ENCODE results near the gene DRGX. TPM values are rescaled to one million over a fixed set of nuclear protein-coding genes. Genes with fewer than 3 reads are reported as not detected.

The DRGX gene
- total RNA-seq, 1 donor from 2014 or later = not detected

DNA sequence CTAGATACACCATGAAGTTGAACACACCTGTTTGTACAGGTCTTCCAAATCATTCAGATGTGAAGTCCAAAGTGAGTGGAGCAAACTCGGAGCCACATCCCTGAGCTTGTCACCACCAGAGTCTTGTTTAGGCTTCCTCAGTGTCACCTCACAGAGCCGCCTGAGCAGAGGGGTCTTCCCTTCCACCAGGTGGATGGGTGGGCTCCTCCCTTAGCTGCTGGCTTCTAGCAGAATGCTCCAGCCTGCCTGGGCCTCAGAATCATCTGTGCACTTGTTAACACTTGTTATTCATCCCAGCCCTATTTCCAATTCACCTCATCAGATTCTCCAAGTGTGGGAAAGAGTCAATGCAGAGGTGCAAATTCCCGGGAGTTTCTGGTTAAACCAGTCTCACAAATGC lies 64.5 kb downstream of the DRGX start:
- Mint-ChIP-seq H3K9me3 (ENCODE audit: unreplicated experiment) (no peaks in the 10 kb centered on the region), H3K4me1 (ENCODE audit: unreplicated experiment) (no peaks in the 10 kb centered on the region), H3K27me3 (ENCODE audit: unreplicated experiment) (peaks cover 12% of the 10 kb centered on the region), H3K4me3 (ENCODE audit: unreplicated experiment) (no peak overlapping the region), H3K36me3 (ENCODE audit: unreplicated experiment) (no peaks in the 10 kb centered on the region), H3K27ac (ENCODE audit: unreplicated experiment) (no peak overlapping the region)
- TF ChIP-seq, protein P1, sequence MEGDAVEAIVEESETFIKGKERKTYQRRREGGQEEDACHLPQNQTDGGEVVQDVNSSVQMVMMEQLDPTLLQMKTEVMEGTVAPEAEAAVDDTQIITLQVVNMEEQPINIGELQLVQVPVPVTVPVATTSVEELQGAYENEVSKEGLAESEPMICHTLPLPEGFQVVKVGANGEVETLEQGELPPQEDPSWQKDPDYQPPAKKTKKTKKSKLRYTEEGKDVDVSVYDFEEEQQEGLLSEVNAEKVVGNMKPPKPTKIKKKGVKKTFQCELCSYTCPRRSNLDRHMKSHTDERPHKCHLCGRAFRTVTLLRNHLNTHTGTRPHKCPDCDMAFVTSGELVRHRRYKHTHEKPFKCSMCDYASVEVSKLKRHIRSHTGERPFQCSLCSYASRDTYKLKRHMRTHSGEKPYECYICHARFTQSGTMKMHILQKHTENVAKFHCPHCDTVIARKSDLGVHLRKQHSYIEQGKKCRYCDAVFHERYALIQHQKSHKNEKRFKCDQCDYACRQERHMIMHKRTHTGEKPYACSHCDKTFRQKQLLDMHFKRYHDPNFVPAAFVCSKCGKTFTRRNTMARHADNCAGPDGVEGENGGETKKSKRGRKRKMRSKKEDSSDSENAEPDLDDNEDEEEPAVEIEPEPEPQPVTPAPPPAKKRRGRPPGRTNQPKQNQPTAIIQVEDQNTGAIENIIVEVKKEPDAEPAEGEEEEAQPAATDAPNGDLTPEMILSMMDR (IDR thresholded peaks at IDR 0.05) = no peak
- DNase-seq (ENCODE audit: extremely low spot score, unreplicated experiment) = peak; percentile 59

DNA sequence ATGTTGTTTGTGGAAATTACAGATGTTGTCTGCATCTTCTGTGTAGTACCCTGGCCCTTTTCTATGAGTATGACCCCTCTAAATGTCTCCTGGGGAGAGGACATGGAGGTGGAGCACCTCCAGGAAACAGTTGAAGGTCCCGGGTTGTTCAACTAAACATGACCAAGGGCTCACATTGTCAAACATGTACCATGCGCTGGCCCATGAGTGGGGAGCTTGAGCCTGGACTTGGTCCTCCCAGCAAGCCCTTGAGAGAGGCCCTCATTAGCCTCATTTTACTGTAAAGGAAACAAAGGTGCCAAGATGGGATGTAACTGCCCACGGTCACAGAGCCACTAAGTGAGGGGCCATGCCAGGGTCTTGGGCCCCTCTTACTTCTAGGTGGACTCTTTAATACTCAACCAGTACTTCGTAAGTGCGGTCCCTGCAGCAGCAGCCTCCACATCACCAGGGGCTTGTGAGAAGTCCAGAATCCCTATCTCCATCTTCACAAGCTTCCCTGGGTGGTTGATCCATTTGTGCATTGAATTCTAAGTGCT lies 65.7 kb downstream of the DRGX start:
- DNase-seq (ENCODE audit: extremely low spot score, unreplicated experiment) = peak; percentile 56
- Mint-ChIP-seq H3K4me3 (ENCODE audit: unreplicated experiment) (no peak overlapping the region), H3K27me3 (ENCODE audit: unreplicated experiment) (peaks cover 12% of the 10 kb centered on the region), H3K4me1 (ENCODE audit: unreplicated experiment) (no peaks in the 10 kb centered on the region), H3K36me3 (ENCODE audit: unreplicated experiment) (no peaks in the 10 kb centered on the region), H3K9me3 (ENCODE audit: unreplicated experiment) (no peaks in the 10 kb centered on the region), H3K27ac (ENCODE audit: unreplicated experiment) (no peak overlapping the region)
- TF ChIP-seq, protein P1 (IDR thresholded peaks at IDR 0.05) = no peak

DNA sequence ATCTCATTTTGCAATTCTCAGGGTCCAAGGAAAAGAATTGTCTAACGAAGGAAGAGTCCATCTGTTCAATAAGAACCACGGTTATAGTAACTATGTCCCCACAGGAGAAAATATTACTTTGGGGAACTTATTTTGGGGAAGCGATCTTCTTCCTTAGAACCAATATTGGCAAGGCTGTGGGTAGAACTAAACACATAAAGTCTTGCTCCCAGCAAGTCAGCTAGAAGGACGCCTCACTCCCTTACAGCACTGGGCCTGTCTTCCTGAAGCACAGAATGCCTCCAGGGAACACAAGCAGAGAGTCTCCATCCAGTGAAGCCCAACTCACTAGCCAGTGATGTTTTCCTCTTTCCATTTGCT lies 66.8 kb downstream of the DRGX start:
- Mint-ChIP-seq H3K9me3 (ENCODE audit: unreplicated experiment) (no peaks in the 10 kb centered on the region), H3K4me1 (ENCODE audit: unreplicated experiment) (no peaks in the 10 kb centered on the region), H3K27me3 (ENCODE audit: unreplicated experiment) (peaks cover 12% of the 10 kb centered on the region), H3K36me3 (ENCODE audit: unreplicated experiment) (no peaks in the 10 kb centered on the region), H3K27ac (ENCODE audit: unreplicated experiment) (no peak overlapping the region), H3K4me3 (ENCODE audit: unreplicated experiment) (no peak overlapping the region)
- TF ChIP-seq, protein P1 (IDR thresholded peaks at IDR 0.05) = no peak
- peak; percentile 34 for DNase-seq (ENCODE audit: extremely low spot score, unreplicated experiment)

DNA sequence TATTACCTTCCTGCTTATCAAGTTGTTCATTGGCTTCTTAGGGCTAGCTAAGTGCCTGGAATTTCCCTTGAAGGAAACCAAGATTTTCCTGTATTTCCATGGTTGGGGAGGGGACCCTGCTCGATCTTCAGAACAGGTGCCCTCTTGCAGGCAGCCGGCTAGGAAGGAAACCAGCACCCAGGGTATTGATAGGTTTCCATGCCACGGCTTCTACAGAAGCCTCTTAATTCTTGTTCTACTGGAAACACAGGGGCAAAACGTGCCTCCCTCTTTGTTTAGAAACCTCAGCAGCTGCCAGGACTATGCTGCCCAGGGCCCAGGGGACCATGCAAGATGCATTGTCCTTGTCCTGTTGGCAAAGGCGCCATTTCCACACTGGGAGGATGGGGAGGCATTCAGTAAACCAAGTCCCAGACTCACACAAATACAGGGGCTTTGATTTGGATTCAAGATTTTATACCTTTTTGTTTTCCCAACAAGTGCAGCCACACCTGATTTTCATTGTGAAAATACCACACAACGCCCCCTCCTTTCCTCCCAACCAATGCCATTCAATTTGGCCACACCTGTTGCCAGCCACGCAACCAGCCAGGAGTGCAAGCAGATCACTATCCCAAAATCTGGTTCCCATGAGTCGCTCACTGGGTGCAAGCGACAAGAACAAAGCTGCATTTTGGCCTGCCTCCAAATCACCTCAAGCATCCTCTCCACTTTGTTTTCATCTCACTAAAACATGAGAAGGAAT lies 67.3 kb downstream of the DRGX start:
- no peaks in the 10 kb centered on the region for H3K9me3 Mint-ChIP-seq (ENCODE audit: unreplicated experiment)
- DNase-seq (ENCODE audit: extremely low spot score, unreplicated experiment) = peak; percentile 60
- H3K27ac Mint-ChIP-seq (ENCODE audit: unreplicated experiment) = no peak overlapping the region
- no peaks in the 10 kb centered on the region for H3K4me1 Mint-ChIP-seq (ENCODE audit: unreplicated experiment)
- TF ChIP-seq, protein P1 (IDR thresholded peaks at IDR 0.05) = no peak
- H3K4me3 Mint-ChIP-seq (ENCODE audit: unreplicated experiment) = no peak overlapping the region
- H3K27me3 Mint-ChIP-seq (ENCODE audit: unreplicated experiment) = peaks cover 12% of the 10 kb centered on the region
- H3K36me3 Mint-ChIP-seq (ENCODE audit: unreplicated experiment) = no peaks in the 10 kb centered on the region

DNA sequence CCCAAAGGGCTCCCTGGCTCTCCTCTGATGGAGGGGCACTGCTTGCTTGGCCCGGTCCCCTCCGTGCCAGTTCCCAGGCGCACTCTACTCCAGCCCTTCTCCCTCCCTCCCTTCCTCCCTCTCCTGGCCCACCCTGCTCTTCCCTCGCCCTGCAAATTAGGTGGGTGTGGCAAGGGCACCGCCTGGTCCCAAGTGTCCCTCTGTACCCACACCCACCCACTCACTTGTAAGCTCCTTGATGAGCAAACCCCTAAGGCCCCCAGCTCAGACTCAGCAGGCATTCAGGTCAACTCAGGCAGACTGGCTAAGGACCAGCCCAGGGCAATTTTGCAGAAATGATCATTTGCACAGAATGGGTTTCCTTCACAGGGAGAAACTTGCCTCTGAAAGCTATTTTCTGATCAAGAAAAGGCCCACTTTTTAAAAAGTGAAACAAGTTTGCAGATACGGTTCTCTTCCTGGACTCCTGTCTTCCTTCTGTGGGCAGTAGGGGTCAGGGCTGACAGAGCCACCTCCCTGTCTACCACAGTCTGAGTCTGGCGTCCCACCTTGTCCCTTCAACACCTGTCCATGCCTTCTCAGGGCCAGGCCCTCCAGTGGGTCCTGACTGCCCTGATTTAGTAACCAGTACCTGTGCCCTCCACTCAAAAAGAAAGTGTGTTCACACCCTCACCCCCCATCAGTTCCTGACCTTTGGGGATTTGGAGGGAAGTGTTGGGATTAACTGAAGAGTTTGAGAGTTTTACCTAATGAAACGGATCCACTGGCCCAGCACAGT lies 68.7 kb downstream of the DRGX start:
- H3K4me1 Mint-ChIP-seq (ENCODE audit: unreplicated experiment) = no peaks in the 10 kb centered on the region
- H3K27ac Mint-ChIP-seq (ENCODE audit: unreplicated experiment) = no peak overlapping the region
- TF ChIP-seq, protein P1 (IDR thresholded peaks at IDR 0.05) = no peak
- peaks cover 12% of the 10 kb centered on the region for H3K27me3 Mint-ChIP-seq (ENCODE audit: unreplicated experiment)
- no peak overlapping the region for H3K4me3 Mint-ChIP-seq (ENCODE audit: unreplicated experiment)
- peak; percentile 66 for DNase-seq (ENCODE audit: extremely low spot score, unreplicated experiment)
- no peaks in the 10 kb centered on the region for H3K9me3 Mint-ChIP-seq (ENCODE audit: unreplicated experiment)
- H3K36me3 Mint-ChIP-seq (ENCODE audit: unreplicated experiment) = no peaks in the 10 kb centered on the region
